ENCODE results near the gene FBXL2.

The FBXL2 gene

DNA sequence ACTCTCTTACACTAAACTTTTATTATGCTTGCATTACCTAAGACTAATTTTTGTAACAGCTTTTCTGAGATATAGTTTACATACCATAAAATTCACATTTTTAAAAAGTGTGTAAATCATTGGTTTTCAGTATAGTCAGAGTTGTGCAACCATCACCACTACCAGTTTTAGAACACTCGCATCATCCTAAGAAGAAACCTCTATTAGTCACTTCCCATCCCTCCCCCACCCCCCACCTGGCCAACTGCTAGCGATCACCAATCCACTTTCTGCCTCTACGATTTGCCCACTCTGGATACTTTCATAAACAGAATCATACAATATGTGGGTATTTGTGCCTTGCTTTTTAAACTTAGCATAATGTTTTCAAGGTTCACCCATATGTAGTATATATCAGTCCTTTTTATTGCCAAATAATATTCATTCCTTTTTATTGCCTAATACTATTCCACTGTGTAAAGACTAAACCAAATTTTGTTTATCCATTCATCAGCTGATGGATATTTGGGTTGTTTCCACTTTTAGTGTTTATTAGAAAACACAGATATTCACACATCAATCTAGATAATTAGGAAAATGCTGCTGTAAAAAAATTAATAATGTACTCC is 139.9 kb downstream of the FBXL2 start:
- peaks cover 30% of the 10 kb centered on the region for H3K36me3 ChIP-seq (replicated peaks)
- no peak overlapping the region for H3K4me3 ChIP-seq (ENCODE audit: low read depth, low read length)
- no peak for DNase-seq
- no peak overlapping the region for H3K27ac ChIP-seq
- TF ChIP-seq CTCF (IDR thresholded peaks at IDR 0.05; ENCODE audit: low read depth, low read length, missing control alignments), result no peak
- in situ Hi-C loops (cut with HindIII; ENCODE audit: low pct_ligation_motif_present, low sequenced_read_pairs), result no loop called here
- H3K27me3 ChIP-seq (replicated peaks), result no peaks in the 10 kb centered on the region

DNA sequence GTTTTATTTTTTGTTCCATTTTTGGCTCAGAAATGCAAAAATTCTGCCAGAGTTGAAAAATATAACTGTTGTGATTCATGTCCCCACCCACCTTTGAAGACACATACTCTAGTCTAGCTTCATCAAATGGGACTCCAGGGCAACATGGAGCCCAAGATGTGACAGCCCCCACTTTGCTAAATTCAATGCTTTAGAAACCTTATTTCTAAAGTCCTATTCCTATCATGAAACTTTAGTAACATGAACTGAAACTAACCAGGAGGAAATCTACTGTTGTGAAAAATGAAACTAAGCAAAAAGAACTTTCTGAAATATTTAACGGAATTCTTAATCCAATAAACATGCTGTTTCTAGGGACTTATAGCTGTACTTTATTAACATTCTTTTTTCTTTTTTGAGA is 142.7 kb downstream of the FBXL2 start:
- H3K27ac ChIP-seq, result no peak overlapping the region
- TF ChIP-seq CTCF (IDR thresholded peaks at IDR 0.05; ENCODE audit: low read depth, low read length, missing control alignments), result no peak
- H3K27me3 ChIP-seq (replicated peaks), result no peaks in the 10 kb centered on the region
- DNase-seq, result no peak
- no peak overlapping the region for H3K4me3 ChIP-seq (ENCODE audit: low read depth, low read length)
- peaks cover 24% of the 10 kb centered on the region for H3K36me3 ChIP-seq (replicated peaks)
- in situ Hi-C loops (cut with HindIII; ENCODE audit: low pct_ligation_motif_present, low sequenced_read_pairs), result no loop called here

GRCh38 chr3:33420966-33421365 is 143.7 kb downstream of the FBXL2 start:
- TF ChIP-seq CTCF (IDR thresholded peaks at IDR 0.05; ENCODE audit: low read depth, low read length, missing control alignments), result peak; percentile 24
- peaks cover 20% of the 10 kb centered on the region for H3K36me3 ChIP-seq (replicated peaks)
- H3K27ac ChIP-seq, result no peak overlapping the region
- no peaks in the 10 kb centered on the region for H3K27me3 ChIP-seq (replicated peaks)
- H3K4me3 ChIP-seq (ENCODE audit: low read depth, low read length), result no peak overlapping the region
- no peak for DNase-seq
- in situ Hi-C loops (cut with HindIII; ENCODE audit: low pct_ligation_motif_present, low sequenced_read_pairs), result no loop called here

DNA sequence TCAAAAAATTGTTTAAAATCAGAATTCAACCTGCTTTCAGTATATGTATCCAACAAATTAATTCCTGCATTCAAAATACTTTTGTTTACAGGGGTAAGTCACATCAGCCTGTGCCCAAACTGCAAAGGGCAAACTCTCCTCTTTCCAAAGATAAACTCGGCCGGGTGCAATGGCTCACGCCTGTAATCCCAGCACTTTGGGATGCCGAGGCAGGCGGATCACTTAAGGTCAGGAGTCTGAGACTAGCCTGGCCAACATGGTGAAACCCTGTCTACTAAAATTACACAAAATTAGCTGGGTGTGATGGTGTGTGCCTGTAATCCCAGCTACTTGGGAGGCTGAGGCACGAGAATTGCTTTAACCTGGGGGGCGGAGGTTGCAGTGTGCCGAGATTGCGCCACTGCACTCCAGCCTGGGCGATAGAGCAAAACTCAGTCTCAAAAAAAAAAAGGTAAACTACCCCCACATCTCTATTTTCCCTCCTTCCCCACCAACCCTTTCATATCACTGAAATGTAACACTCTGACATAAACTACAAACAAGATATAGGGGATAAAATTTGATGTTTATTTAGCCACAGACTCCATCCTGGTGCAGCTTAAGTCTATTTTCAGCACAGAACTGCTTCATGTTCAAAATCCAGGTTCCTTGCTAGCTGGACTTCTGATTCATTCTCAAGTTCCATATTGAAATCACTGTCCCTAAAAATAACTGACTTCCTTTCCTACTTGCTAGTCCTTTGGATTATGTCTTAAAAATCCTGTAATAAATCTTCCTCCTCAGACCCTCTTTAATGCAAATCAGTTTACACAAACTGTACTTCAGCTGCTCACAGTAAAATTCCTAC is 147.6 kb downstream of the FBXL2 start:
- in situ Hi-C loops (cut with HindIII; ENCODE audit: low pct_ligation_motif_present, low sequenced_read_pairs), result no loop called here
- H3K36me3 ChIP-seq (replicated peaks), result peaks cover 12% of the 10 kb centered on the region

GRCh38 chr3:33425453-33425852 is 148.2 kb downstream of the FBXL2 start:
- TF ChIP-seq CTCF (IDR thresholded peaks at IDR 0.05; ENCODE audit: low read depth, low read length, missing control alignments), result no peak

More for the DNA sequence above, 147.6 kb downstream of the FBXL2 start:
- Histone ChIP-seq H3K27ac (no peak overlapping the region), H3K4me3 (ENCODE audit: low read depth, low read length) (no peak overlapping the region), H3K27me3 (replicated peaks) (no peaks in the 10 kb centered on the region)
- no peak for DNase-seq
- no peak for TF ChIP-seq CTCF (IDR thresholded peaks at IDR 0.05; ENCODE audit: low read depth, low read length, missing control alignments)

More at GRCh38 chr3:33425453-33425852, 148.2 kb downstream of the FBXL2 start:
- DNase-seq, result no peak
- Histone ChIP-seq H3K27me3 (replicated peaks) (no peaks in the 10 kb centered on the region), H3K27ac (no peak overlapping the region), H3K36me3 (replicated peaks) (peaks cover 12% of the 10 kb centered on the region), H3K4me3 (ENCODE audit: low read depth, low read length) (no peak overlapping the region)
- in situ Hi-C loops (cut with HindIII; ENCODE audit: low pct_ligation_motif_present, low sequenced_read_pairs), result no loop called here
